ENCODE results near the gene NPAS3.
"Not testable (repeated sequence)": the region's sequence is repeated elsewhere in the genome, so short reads cannot be mapped to it uniquely, and the experiment has no call there.

The NPAS3 gene

DNA sequence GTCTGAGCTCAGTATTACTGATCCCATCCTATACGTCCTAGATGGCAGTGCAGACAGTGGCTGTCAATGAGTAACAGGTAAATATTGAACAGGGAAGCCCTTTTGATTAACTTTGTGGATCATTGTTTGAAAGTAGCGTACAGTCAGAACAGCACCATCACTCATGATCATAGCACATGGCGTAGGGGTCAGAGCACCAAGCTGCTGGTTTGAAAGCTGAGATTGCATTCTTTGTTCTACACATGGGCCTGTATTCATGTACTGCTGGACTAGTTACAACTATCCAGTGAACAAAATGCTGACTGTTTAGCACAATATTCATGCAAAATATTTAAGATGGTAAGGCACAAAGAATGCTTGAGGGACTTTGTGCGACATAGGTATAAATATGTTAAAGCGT, 131.8 kb downstream of the NPAS3 start:
- DNase-seq (ENCODE audit: low read depth in 2 of 2), result no peak

DNA sequence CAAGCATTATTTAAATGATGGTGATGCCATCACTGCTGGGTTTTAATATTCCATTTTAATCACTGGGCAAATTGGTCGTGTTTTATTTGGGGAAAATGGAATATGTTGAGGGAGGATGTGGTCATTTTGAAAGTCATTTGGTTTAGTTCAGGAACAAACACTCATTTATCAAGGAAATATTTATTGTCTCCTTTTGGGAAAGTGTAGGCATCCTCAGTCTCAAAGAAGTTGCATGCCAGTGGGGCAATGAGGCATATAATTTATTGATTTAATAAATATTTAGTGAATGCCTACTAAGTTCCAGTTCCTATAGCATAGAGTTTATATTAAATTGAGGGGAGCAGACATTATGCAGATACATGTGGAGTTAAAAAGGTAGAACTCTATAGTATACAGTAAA, 134.3 kb downstream of the NPAS3 start:
- no peak for DNase-seq (ENCODE audit: low read depth in 2 of 2)

DNA sequence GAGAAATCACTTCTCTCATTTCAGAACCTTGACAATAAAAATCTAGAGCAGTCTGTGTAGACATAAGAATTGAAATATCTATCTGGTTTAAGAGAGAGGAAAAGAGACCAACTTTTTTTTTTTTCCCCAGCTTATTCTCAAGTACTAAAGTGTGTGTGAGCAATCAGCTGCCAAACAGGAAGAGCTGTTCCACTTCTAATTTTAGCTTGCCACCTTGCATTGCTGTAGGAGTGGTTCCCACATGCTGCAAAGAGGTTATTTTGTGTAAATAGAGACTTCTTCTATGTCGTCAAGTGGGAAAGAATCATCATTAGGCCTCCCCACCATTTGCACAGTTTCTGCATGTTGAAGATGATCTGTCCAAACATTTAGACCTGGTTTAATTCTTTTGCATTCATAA, 142.6 kb downstream of the NPAS3 start:
- no peak for DNase-seq (ENCODE audit: low read depth in 2 of 2)

DNA sequence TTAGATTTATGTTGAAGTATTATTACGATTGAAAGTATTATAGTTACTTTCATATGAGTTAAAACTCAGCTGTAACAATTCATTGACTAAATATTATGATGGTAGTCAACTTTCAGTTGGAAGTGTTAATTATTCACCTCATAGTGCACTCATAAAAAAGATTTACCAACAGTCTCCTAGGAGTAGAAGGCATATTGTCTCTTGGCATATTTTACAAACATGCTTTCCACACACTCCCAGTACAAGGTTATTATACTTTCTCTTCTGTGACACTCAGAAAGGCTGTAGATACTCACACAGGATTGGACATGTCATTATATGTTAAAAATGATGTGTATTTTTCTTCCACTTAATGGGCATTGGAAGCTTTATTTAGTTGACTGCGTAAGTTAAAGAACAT, 147.1 kb downstream of the NPAS3 start:
- DNase-seq (ENCODE audit: low read depth in 2 of 2), result no peak

DNA sequence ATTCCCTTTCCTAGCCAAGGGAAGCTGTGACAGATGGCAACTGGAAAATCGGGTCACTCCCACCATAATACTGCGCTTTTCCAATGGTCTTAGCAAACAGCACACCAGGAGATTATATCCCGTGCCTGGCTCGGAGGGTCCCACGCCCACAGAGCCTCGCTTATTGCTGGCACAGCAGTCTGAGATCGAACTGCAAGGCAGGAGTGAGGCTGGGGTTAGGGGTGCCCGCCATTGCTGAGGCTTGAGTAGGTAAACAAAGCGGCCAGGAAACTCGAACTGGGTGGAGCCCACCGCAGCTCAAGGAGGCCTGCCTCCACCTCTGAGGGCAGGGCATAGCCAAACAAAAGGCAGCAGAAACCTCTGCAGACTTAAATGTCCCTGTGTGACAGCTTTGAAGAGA, 149.6 kb downstream of the NPAS3 start:
- not testable (repeated sequence) for DNase-seq (ENCODE audit: low read depth in 2 of 2)

DNA sequence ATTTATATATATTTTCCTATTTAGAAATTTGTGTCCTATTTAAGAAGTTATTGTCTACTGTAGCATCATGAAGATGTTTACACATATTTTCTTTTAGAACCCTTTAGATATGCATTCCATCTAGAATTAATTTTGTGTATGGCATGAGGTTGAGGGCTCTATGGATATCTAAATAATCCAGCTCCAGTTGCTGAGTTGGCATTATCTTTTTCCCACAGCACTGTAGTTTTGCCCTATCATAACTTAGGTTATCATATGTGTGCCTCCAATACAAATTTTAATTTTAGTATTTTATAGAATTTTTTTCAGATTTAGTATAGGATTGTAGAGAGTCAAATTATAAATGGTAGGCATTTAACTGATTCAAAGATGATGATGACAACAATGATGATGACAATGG, 159.3 kb downstream of the NPAS3 start:
- DNase-seq (ENCODE audit: low read depth in 2 of 2), result no peak

DNA sequence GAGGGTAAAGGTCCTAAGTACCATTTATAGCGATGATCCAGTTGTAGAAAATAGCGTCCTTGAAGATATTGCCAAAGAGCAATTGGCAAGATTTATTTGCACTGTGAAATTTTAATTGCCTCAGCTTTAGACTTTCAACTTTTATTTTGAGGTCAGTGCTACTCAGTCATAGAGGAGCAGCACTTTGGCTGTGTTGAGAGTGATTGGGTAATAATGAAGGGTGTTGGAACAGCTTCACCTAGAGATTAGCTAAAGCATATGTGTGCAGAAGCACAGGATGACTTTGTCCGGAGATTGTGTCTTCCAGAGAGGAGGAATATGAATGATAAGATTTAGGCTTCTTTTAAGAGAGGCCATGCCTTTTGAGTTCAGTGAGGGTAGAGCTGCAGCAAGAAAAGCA, 164.8 kb downstream of the NPAS3 start:
- no peak for DNase-seq (ENCODE audit: low read depth in 2 of 2)

DNA sequence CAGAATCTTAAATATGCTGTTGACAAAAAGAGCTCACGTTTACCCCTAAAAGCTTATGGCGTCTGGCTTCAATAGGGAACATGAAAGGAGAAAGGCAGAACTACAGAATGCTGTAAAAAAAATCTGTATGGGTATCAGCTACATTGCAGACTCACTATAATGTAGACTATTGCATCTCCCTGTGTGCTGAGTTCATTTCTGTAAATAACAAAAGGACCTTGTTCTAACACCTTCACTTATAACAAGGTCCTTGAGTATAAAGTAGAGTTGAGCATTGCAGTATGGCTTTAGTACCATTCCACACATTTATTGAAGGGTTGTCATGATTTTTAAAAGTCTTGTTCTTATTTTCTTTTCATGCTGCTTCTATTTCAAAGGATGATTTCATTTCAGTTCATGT, 165.3 kb downstream of the NPAS3 start:
- no peak for DNase-seq (ENCODE audit: low read depth in 2 of 2)

DNA sequence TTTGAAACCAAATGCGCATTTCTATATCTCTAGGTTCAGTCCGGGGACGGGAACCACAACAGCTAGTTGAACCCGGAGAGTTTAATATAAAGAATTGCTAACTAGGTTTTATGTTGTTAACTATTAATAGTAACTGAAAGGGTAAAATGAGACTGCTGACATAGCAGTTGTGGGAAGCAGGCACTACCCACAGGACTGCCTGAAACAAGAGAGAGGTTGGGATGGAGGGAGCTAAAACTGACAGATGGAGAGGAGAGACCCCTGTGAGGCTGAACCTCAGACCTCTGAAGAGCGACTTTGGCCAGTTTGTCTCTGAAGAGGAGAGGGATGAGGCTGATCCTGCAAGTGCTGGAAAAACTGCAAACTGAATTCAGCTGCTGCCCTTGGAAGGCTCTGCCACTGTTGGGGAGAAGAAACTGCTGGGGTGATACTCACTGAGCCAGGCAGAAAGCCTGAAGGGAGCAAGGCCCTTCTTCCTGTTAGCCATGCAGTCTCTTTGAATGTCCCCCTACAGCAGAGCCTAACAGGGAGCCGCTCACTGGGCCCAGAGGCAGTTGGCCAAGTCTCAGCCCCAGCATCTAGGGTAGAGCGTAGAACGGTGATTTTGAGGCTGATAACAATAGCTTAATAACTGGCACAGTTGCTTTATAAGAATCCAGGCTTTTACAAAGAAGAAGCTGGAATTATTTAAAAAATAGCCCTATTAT, 172.2 kb downstream of the NPAS3 start:
- DNase-seq (ENCODE audit: low read depth in 2 of 2), result no peak

DNA sequence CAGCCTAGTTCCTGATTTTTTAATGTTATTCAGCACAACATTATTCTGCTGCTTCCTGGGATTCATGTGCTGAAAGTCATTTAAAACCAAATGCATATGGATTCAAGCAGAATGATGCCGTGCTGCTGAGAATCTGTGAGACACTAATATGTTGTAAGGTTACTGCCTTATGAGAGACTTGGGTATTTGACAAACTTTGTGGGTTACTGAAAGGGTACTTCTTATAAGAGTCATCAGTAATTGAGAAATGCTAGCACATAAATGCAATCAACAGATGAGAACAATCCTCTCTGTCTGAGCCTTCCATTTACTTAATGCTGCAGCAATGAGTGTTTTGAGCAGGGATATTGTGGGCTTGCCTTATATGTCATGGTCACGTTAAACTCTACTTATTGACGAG, 175.7 kb downstream of the NPAS3 start:
- no peak for DNase-seq (ENCODE audit: low read depth in 2 of 2)

DNA sequence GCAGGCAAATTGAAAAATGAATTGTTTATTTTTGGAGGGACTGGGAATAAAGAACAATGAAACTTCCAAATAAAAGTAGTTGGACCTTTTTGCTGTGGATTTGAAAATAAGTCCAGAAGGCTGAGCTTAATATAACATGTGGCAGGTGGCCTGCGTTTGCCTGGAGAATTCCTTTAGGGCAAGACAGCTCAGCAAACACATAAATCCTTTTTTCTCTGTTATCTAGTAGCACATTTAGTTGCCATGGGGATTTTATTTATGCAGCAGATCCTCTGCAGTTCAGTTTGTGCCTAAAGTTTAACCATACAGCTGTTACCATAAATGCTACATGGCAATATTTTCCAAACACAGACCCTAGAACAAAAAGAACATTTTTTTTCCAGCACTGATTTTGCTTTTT, 180.0 kb downstream of the NPAS3 start:
- no peak for DNase-seq (ENCODE audit: low read depth in 2 of 2)

DNA sequence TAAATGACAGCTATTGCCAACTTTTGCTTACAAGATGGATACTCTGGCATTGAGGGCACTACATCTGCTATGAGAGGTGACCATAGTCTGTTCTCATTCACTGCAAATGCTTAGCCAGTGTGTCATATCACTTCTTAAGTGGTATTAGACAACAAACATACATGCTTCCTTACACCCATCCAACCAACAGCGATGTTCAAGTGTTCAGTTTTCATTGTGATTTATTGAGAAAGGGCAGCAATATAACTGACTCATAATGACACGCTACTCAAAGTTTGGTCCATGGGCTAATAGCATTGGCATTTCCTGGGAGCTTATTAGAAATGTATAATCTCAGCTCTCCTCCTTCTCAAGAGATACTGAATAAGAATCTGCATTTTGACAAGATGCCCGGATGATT, 181.7 kb downstream of the NPAS3 start:
- DNase-seq (ENCODE audit: low read depth in 2 of 2), result no peak

DNA sequence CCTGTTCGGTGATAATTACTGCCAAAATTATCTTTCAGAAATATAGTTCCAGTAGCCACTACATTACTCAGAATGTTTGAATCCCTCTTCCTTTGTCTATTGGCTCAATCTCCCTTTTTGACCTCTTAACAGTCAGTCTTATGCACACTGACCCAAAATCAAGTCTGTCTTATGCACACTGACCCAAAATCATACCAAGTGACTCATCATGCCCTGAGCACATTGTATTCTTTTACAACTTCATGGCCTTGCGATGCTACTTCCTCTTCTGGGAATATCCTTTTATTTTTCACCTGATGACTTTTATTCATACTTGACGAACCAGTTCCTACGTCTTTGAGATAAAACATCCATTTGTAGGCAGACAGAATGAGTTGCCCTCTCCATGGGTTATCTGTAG, 182.3 kb downstream of the NPAS3 start:
- DNase-seq (ENCODE audit: low read depth in 2 of 2), result no peak

DNA sequence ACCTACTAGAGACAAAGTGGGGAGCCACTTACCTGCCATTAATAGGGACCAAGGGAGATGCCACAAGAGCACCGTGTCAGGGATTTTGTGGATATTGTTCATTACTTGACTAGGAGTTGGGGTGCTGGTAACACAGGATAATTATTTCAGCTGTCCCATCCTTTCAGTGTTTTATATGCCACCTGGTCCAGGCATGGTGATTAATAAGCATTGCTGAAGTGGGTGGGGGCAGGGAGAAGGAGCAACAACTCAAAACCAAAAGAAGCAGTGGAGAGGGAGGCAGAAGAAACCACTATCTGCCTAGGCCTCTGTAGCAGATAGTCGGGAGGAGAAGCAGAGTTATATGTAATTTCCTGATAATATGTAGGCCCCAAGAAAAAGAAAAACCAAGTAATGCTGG, 184.6 kb downstream of the NPAS3 start:
- DNase-seq (ENCODE audit: low read depth in 2 of 2), result no peak

DNA sequence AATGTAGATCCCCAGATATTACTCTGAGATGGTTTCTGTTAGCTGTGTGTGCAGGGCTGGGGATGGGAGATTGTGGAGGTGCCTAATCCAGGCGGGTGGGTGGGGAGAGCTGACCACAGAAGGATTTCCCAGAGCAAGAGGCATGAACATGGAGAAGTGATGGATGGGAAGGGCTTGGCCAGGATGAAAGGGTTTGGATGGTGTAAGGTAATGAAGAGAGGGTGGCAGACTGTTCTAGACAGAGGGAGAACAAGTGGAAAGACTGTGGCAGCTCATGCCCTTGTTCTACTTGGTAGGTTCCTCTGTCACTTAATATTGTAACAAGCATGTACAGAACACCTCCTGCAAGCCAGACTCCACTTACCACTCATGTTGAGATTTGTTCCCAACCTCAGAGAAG, 187.8 kb downstream of the NPAS3 start:
- no peak for DNase-seq (ENCODE audit: low read depth in 2 of 2)

DNA sequence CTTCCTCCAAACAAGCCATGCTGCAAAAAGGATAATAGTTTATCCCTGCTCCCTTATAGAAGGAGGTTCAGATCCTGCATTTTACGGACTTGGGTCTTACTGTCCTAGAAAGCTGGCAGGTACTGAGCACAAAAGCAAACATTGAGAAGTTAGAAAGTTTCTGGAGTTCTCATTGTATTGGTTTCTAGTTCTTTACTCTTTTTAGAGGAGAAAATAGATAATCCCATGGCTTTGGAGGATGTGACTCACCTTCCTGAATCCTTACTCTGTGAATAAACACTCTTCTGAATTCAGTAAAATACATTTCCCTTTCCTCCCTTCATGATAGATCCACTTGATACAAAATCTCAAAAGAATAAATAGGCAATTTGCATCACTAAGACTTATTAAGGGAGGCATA, 188.9 kb downstream of the NPAS3 start:
- no peak for DNase-seq (ENCODE audit: low read depth in 2 of 2)

DNA sequence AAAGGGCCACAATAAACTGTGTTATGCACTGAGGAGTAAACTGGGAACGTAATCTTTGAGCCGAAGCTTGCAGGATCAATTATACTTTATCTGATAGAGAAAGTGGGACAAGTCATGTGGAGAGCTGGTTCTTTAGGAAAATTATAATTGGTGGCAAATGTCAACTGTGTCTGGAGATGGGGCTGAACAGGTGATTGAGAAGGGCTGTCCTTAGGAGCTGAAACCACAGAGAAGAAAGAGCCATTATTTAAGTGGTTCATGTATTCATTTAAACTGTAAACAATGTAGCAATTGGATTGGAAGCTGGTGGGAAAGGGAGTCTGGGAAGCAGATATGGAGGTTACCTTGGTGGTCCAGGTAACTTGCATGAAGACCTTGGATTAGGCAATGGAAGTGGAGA, 193.1 kb downstream of the NPAS3 start:
- no peak for DNase-seq (ENCODE audit: low read depth in 2 of 2)

DNA sequence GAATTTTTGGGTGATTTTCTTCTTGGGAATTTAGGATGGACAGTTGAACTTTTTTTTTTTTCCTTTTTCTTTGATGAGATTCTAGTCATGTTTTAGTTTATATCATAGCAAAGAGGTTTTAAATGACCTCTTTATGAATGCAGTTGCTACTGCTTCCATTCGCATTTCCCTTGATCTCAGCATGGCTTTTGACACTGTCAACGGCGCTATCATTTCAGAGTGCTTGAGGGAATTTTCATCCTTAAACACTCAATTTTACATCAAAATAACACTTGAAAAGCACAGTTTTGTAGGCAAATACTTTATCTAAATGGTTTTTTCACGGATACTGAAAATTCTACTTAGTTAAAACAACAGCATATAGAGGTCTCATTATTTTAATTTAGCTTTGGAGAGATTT, 195.5 kb downstream of the NPAS3 start:
- no peak for DNase-seq (ENCODE audit: low read depth in 2 of 2)

DNA sequence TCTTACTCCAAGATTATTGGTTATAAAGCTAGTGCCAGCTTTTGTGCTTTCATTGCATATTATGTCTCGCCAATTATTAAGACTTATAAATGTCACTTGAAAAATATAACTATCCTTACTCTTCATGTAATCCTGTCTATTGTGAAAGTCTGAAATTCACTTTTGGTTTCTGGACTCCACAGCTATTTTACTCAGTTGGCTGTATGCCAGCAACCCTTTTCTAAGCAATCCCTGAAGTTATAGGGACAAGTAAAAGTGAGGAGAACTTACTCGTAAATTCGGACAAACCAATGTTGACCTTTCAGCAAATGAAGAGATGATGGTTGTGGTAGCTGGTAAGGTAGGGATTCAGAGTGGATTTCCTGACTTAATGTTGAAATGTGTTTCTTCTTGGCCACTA, 196.3 kb downstream of the NPAS3 start:
- DNase-seq (ENCODE audit: low read depth in 2 of 2), result no peak

DNA sequence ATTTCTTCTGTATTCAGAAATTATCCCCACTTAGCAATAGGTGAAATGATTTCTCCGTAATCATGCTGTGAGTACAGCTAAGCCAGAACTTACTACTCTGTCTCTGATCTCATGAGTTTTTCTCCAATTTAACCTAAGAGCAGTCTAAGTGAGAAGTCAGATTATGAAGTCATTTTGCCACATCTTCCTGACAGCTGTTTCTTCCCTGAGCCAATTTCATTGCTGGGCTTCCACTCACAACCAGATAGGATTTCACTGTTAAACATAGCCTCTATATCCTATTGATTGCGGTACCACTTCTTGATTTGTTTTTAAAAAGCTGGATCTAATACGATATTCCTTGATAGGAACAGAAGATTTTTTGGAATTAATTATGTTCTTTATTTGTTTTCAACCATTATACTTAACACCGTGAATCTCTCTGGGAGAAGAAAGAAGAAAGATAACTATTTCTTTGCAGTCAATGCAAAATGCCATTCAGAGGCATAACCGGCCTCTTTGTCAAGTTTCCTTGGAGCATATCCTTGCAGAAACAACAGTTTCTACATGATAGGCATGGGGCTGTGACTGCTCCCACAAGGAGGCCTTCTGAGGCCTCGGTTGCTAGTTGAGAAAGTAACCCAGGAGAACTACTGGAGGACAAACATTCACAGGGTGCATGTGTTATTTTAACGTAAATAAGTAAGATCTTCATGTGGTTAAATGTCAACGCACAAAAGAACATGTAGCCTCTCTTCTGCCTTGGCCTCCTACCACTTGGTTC, 212.2 kb downstream of the NPAS3 start:
- DNase-seq (ENCODE audit: low read depth in 2 of 2), result no peak

DNA sequence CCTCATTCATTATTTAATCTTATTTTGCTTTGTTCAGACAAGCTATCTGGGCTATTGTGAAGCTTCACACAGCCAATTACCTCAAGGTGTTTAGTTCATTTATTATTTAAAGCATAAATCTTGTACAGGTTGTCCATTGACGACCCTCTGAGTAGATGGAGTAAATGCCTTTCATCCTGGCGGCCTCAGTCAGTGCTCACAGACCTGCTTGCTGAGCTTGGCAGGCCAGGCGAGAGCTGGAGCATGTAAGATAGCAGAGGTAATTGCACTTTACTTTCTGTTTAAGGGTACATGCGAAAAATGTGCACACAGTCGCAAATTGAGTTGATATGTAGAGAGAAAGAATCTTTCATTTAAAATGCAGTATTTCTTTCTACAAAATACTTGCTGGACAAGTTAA, 224.4 kb downstream of the NPAS3 start:
- no peak for DNase-seq (ENCODE audit: low read depth in 2 of 2)

DNA sequence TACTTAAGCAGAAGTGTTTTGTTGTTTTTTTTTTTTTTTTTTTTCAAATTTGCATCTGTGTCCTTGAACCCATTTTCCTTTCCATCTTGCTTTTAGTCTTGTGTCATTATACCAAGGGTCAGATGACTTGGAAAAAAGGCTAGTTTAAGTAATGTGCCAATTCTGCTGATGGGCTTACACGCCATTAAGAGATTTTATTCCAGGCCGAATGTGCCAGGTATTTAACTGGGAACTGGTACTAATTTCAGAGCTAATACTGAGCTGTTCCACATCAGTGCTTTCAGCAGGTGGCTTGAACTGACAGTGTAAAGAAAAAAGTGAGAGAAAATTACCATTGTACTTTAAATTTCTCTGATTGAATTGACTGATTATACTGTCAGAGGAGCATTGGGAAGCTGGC, 224.9 kb downstream of the NPAS3 start:
- no peak for DNase-seq (ENCODE audit: low read depth in 2 of 2)

DNA sequence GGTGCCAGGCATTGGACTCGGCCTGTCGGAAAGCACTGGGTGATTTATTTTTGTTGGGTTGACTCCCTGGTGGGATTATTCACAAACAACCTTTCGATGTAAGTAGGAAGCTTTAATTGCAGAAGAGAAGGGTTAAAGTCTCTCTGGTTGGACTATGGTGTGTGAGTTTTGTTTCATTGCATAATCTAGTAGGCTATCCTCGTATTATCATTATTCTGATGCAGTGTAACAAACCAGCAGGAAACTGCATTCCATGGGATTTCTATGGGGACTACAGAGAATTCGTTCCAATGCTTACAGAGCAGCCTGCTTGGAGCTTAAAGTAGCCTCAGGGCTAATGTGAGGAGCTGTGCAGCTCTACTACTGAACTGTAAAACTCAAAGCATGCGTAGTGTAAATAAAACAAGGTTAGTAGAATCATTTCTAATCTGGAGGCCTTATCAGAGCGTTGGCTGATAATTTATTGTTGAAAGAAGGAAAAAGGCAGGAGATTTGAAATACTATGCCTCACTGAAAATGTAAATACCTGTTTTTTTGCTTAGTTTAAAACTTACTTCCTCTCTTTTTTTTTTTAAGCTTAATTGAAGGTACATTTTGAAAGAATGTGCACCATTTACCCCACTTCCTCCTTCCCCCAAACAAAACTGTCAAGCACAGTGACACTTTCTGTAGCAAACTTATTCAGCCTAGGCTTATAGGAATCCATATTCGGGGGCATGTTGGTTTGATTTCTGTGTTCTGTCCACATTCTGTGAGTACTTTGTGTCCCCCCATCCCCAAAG, 226.7 kb downstream of the NPAS3 start:
- DNase-seq (ENCODE audit: low read depth in 2 of 2), result no peak
